Cortex of kidney (tissue), 1 donor: ENCODE data around the gene CD36.

Source experiments
- DNase-seq: peaks from one replicate; lab custom pipeline; 2025; lab: John Stamatoyannopoulos, UW

The CD36 gene

DNA sequence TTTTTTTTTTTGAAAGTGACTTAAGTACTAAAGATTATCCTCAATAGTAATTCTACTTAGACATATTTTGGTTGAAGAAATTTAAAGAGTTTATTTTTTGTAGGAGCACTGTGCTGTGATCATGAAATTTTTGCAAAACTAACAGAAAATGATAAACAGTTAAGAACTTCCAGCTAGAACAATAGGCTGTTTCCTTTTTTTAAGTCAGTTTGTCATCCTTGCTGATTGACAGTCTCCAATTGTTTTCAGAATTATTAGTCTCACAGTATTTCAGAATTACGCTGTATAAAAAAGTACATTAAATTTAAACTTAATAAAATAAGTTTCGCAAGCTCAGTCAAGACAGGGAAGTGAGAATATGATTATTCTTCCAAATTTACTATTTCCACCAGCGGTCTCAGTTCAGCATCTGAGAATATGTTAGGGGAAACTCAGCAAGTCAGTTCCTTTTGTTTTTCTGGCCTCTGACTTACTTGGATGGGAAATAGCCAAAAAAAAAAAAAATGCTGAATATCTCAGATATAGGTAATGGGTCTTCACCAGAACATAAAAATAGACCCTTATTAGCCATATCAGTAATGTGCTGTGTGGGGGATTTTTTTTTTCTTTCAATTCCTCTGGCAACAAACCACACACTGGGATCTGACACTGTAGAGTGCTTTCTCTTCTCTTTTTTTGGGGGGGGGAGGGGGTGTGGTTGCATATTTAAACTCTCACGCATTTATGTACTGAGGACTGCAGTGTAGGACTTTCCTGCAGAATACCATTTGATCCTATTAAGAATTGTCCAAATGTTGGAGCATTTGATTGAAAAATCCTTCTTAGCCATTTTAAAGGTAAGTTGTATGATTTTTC lies at the start of gene CD36:
CD36 (plus strand) TSS at position 732 of the 855 bp plus-strand sequence. CDS start 8,099 bp downstream, outside the sequence.
- no peak for DNase-seq

DNA sequence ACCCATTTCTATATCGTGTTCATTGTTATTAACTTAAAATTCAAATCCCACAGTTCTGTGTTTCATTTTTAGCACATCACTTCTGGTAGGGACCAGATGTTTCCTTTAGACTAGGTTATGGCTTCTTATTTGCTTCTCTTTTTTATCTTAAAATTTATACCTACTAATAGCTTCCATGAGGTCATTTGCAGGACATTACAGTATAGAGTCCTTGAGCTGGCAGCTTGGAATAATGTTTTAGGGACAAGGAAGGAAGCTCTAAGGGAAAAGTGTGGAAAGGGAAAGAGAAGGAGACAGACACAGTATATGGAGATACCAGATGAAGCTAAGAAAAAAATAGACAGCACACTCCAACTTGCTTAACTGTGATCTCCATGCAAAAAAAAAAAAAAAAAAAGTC lies 48.8 kb upstream of the CD36 start:
- DNase-seq, result no peak

DNA sequence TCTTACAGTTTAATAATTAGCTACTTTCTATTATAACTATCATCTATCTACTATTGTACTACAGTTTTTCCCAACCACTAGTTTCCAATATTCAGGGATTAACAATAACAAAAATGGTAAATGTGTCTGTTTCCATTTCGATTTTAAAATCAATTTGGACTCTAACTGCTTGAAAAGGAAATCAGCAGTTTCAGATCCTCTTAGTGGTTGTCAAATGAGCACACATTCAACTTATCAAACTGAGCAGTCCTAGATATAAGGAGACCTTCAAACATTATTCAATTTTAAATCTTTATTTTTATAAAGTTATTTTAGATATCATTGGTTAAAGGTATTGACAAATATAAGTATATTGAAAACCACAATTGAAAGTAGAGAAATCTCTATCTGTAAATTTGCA lies 46.8 kb upstream of the CD36 start:
- no peak for DNase-seq

DNA sequence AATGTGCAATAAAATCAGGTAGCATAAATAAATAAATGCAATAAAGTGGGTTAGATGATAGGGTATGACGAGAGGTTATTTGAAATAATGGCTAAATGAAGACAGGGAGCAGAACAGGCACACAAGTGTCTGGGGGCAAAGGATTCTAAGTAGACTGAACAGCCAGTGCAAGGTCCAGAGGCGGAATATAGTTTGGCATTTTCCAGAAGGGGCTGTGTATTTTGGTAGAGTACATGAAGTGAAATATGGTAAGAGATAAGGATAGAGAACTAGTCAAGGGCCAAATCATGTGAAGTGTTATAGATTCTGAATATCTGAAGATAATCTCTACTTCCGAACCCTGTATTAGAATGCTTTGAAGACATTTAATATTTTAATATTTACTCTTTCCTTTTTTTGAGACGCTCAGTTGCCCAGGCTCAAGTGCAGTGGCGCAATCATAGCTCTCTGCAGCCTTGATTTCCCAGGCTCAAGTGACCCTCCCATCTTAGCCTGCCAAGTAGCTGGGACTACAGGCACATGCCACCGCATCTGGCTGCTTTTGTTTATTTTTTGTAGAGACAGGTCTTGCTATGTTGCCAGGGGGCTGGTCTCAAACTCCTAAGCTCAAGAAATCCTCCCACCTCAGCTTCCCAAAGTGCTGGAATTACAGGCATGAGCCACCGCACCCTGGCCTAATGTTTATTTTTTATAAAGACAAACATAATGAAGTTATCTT lies 44.4 kb upstream of the CD36 start:
- no peak for DNase-seq

DNA sequence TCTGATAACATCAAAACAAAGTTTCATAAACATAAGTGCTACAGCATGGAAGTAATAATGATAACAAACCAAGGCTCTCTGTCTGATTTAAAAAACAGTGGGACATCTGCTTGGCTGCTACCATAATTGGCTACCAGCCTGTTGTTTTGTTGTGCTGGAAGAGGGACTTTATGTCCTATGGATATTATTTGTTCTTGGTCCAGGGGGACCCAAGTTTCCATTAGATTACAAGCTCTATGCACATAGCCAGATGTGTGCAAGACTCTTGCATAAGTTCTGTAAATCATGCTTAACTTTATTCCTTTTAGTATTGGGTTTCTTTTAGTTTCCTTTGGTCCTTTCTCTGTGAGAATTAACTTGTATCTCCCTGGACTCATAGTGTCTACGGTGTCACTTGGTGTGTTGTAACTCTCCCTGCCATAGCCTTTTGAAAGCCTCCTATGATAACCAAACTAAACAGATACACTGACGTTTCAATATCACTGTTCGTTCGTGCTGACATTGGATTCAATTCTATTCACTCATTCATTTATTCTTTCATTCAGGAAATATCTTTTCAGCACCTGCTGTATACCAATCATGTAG lies 41.4 kb upstream of the CD36 start:
- DNase-seq, result no peak

DNA sequence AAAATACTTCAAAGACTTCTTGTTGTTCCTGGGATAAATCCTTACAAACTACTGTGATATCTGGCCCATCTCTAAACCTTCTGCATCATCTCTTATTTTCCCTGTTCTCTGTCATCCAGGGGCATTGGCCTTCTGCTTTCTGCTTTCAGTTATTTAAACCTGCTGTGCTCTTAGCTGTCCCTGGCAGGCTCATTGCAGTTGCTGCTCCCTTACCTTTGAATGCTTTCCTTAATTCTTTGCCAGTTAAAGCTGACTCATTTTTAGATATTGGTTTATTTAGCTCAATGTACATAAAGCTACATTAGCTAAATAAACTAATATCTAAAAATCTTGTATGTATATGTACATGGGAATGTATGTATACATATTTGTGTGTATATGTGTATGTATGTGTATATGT lies 40.6 kb upstream of the CD36 start:
- no peak for DNase-seq

DNA sequence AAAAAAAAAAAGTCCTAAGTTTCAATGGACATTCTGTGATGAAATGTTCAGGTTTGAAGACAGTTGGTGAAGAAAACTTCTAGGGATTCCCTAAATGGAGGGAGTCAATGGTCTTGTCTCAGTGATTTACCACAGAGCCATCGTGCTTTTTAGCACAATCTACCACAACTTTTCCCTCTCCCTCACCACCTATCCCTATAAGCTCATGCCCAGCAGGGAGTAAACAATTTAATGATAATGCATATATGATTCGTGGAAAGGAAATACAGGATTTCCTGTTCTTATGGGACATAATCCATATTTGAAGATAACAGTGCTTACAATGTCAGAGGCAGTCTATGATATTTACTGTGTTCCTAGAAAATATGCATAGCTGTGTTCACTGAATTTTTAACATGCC lies 38.4 kb upstream of the CD36 start:
- DNase-seq, result no peak

DNA sequence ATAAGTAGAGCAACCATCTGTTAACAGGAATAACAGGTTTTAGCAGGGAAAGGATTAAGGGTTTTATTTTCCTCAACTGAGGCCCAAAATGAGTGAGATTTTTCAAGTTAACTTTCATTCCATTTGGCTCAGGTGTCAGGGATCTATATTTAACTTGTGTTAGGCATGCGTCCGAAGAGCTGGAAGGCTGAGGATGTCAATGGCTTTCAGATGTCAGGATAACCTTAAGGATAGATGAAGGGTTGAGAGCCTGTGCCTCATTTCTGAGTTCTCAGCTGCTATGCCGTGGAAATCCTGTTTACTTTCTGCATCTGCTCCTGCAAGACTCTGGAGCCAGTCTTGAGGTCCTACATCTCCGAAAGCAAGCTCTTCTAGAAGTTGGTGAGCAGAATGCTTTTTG lies 36.4 kb upstream of the CD36 start:
- no peak for DNase-seq

DNA sequence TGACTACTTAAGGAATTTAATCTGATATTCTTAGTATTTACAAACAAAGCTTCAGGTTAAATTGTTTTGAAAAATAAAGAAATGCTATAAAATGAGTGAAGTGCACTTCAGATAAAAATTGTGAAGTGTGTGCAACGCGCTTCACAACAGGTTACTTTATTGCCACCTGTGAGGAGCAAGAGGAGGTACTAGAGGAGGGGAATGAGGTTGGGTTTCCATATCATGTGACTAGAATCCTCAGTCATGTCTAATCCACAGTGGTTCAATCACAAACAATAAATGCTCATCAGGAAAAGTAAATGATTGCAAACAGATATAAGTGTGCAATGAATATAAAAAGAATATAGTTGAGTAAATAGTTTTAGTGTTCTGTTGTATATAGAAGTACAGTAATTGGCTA lies 34.5 kb upstream of the CD36 start:
- no peak for DNase-seq

DNA sequence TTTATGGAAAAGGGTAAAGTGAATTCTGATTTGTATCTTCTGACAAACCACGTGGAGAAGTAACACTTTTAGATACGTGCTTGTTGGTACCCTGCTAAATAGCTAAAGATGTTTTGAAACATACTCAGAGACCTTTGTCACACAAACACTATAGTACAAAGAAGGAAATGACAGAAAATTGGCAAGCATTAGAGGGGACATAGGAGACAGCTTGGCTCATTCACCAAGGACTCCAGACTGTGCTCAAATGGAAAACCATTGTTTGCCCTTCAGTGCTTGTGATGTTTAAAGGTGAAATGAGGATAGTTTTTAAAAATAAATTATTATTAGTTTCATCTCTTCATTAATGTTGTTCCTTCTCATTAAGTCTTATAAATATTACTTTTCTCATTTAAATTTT lies 34.0 kb upstream of the CD36 start:
- no peak for DNase-seq

DNA sequence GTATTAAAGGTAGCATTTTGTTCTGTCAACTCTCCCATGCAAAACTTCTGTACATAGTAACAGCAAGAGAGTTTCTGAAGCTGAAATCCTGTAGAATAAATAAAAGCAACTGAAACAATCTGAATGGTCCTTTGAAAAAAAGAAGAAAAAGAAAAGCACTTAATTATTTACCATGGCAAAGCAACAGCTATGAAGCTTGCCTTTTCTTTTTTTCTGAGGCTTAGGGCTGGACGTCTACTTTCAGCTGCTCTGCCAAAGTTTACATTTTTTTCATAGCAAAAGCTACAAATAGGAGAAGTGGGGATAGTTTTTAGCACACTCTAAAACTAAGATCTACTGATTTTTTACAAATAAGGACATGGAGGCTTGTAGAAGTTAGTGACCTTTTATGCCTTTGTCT lies 31.3 kb upstream of the CD36 start:
- DNase-seq, result no peak

DNA sequence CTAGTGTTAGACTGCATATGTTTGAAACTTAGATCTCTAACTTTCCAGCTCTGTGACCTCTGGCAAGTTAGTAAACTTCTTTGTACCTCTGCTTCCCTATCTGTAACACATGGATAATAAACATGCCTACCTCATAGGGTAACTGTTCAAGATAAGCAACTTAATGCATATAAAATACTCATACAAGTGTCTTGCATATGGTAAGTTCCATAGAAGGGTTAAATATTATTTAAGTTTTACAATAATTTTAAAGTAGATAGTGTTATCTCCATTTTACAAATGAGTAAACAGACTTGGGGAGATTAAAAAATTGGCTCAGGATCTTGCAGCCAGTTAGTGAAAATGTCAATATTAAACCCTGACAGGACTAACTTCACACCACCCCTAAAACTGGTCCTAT lies 30.1 kb upstream of the CD36 start:
- DNase-seq, result no peak

DNA sequence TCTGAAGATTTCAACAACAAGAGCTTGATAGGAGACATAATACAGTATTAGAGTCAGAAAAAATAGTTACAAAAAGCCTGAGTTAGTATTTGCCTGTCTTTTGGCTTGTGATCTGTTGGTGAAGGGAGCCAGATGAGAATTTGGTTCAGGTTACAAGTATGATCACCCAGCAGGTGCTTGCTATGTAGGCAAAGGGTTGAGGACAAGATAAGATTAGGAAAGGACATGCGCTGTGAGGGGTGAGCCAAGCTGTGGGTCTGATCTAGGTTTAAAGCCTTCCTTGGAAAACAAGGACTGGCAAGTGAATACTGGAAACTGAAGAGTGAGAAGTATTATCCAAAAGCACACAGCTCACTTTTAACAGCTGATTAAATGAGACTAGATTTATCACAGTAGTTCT lies 28.7 kb upstream of the CD36 start:
- no peak for DNase-seq

DNA sequence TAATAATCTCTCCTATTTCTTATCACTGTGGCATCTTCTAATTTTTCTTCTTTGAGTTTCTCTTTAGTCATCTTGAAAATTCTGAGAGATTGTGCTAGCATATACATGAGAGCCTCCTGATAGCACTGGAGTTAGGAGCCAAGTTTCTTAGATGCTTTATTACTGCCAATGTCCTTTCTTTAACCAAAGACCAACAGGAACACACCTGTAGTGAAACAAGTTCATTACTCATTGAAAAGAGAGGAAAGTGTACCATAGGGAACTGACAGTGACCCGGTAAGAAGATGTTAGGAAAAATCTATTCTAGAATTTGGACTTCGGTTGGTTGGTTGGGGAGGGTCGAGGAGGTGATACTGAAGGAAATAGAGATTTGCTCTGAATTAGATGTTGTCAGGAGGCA lies 27.1 kb upstream of the CD36 start:
- DNase-seq, result no peak

DNA sequence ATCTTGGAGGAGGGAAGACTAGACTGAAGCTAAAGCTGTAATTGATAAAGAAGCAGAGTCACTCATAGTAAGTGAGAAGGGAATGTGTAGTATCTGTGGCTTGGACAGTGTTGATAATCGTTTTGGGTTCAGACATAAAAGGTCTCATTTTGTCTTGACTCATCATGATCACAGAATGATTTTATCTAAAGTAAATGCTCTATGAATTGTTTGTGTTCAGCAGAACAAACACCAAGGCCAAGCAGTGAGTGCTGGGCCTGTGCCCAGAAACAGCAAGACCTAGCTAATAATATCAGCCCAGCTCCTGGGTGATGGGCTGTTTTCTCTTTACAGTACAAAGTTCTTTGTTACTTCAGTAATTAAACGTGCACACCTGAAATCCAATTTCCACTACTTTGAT lies 26.7 kb upstream of the CD36 start:
- no peak for DNase-seq

DNA sequence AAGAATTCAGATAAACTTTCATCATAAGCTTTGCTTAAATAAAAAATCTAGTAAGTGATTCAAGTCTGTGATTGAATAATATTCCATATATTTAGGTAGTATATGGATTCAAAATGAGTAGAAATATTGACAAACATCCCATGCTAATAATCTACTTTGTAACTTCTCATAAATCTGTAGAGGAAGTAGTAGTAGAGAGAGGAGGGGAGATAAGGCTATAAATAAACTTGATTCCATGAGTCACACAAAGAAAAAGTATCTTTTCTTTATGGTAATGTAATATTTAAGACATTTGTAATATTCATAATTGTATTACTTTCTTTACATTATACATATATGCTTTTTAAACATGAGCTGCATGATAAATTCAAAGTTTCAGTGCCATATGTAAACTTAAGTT lies 25.6 kb upstream of the CD36 start:
- no peak for DNase-seq

DNA sequence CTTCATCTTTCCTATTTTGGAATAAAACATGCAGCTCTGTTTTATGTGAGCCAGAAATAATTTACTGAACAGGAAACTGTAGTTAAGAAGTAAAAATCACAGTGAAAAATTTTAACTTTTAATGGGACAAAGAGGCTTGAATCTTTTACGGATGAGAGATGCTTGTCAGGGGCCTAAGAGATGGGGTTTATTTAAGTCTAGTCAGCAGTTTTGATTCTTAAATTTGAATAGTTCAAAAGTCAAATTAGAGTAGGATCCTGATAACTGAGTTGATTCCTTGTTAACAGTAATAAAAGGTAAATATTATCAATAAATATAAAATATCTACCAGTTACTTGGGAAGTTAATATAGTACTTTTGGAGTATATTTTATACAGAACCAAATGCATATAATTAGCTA lies 24.9 kb upstream of the CD36 start:
- no peak for DNase-seq

DNA sequence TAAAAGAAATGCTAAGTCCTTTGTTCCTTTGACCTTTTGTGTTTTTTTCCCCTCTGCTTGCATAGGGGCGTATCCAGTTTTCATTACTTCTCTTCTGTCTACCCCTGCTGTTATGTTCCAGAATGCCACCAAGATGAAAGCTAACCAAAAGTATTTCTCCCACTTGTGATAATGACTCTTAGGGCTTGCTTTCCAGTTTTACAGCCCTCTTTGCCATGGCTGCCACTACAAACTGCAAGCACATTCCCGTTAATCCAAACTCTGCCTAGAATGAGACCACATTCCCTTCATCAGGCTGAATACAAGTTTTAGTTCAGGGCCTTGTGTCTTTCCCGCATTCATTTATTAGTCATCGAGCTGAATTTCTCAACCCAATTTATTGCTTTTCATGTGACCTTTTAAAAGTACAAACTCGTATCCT lies 23.6 kb upstream of the CD36 start:
- no peak for DNase-seq

DNA sequence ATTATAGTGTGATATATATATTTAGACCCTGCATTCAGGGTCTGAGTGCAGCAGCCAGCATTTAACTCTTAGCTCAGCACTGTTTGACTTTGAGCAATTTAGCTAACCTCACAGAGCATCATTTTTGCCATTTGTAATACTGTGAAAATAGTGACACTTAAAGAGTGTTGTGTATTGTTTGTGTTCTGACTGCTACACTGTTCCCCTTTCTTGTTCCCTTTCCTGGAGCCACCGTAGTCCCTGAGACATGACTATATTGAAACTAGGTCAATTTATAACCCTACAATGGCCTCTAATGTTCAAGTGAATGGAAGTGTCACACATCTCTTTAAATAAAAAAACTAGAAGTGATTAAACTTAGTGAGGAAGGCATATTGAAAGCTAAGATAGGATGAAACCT lies 20.3 kb upstream of the CD36 start:
- no peak for DNase-seq

DNA sequence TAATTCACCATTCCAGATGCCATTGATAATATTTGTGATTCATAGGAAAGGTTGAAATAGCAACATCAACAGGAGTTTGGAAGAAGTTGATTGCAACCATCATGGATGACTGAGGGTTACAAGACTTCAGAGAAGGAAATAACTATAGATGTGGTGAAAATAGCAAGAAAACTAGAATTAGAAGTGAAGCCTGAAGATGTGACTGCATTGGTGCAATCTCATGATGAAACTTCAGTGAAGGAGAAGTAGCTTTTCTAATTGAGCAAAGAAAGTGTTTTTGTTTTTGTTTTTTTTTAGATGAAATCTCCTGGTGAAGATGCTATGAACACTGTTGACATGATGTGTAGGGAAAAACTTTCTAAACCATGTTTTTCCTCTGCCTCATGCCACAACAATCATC lies 18.7 kb upstream of the CD36 start:
- DNase-seq, result no peak

DNA sequence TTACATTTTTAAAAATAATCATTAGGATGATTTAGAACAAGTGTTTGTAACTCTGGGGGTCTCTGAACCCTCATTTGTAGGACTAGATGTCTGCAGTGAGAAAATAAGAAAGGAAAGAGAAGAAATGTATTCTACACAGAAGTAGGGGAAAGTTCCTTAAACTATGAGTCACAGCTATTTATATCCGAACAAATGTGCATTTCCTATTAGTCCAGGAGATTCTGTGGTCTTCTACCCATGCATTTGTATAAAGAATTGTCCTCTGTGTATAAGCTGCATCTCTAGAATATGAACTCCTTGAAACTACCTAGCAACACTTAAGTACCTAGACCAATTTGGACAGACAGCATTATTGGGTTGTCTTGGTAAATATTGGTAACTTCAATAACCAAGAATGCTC lies 15.9 kb upstream of the CD36 start:
- DNase-seq, result no peak

DNA sequence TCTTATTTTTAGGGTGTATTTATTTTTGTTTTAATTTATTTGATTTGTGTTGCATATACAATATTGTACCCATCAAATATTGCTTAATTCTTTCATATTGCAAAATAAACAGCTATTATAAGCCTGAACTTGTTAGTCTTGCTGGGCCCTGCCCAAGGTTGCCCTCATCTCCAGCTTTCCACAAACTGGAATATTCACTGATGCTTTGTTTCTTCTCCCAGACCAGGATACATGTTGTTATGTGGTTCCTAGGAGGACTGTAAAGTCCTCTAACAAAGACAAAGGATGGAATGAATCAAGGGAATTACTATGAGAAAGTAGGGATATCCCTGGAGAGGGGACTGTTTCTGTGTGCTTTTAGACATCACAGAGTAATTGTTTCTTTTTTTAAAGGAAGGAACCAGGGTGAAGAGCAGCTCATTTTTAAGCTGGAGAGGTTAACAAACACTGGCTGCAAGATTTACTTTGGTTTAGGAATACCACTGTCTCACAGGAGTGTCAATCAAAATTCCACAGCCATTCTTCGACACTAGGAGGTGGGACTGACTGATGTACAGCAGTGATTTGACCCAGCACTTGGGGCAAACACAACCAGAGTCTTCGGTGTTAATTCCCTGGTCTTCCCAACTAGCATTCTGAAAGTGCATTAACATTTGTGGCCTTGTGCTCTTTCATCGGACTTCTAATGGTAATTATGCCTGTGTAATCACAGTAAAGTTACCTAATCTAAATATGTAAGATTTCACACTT lies 14.8 kb upstream of the CD36 start:
- DNase-seq, result no peak

DNA sequence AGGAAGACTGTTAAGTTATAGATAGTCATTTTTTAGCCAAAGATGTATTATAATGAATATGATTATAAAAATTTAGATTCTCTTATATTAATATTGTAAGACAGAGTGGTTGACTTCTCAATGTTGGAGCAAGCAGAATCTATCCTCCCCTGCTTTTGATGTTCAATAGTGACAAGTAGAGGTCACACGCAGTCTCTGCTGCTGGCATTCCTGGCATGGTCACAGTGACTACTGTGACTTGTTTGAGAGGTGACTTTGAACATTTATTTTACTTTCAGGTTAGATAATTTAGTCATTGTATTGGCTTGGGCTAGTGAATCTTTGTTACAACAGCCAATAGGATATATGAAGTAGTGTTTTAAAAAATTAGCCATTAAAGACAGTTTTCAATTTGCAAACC lies 13.7 kb upstream of the CD36 start:
- no peak for DNase-seq
